Measurements from ENCODE around the gene PDXDC1.
"Not testable (repeated sequence)": the region's sequence is repeated elsewhere in the genome, so short reads cannot be mapped to it uniquely, and the experiment has no call there.

DNA sequence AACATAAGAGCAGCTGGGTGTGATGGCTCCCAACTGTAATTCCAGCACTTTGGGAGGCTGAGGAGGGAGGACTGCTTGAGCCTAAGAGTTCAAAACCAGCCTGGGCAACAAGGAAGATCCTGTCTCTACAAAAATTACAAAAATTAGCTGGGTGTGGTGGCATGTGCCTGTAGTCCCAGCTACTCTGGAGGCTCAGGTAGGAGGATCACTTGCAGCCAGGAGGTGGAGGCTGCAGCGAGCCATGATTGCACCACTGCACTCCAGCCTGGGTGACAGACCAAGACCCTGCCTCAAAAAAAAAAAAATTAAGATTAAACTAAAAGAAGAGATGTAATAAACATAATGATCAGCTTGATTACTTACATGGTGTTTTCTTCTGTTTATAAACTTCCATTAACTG lies 75.6 kb downstream of the PDXDC1 start:
- TF ChIP-seq, protein P1, sequence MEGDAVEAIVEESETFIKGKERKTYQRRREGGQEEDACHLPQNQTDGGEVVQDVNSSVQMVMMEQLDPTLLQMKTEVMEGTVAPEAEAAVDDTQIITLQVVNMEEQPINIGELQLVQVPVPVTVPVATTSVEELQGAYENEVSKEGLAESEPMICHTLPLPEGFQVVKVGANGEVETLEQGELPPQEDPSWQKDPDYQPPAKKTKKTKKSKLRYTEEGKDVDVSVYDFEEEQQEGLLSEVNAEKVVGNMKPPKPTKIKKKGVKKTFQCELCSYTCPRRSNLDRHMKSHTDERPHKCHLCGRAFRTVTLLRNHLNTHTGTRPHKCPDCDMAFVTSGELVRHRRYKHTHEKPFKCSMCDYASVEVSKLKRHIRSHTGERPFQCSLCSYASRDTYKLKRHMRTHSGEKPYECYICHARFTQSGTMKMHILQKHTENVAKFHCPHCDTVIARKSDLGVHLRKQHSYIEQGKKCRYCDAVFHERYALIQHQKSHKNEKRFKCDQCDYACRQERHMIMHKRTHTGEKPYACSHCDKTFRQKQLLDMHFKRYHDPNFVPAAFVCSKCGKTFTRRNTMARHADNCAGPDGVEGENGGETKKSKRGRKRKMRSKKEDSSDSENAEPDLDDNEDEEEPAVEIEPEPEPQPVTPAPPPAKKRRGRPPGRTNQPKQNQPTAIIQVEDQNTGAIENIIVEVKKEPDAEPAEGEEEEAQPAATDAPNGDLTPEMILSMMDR (IDR thresholded peaks at IDR 0.05): not testable (repeated sequence)
- not testable (repeated sequence) for TF ChIP-seq EZH2 (IDR thresholded peaks at IDR 0.05; ENCODE audit: borderline replicate concordance, insufficient read depth, low read depth, low read length, poor library complexity, severe bottlenecking)

All from B cell (primary cell).